Panc1 (cell line): ENCODE data around the gene LTF. TPM values are rescaled to one million over a fixed set of nuclear protein-coding genes. Genes with fewer than 3 reads are reported as not detected.

Experiments
- total RNA-seq: library from RNA; stranded (reverse); gene quantifications from one replicate; pipeline ENCODE4 v1.2.1, GENCODE V29; 2021; ENCODE audit not compliant: unreplicated experiment

Gene LTF
- total RNA-seq, 1 experiment from 2014 or later: not detected

Other genes with a start within 250 kb of the LTF start
- not detected for gene CCR3, start 222.4 kb downstream of the LTF start, total RNA-seq
- gene CCR2, start 110.8 kb downstream of the LTF start, total RNA-seq: not detected
- not detected for gene CCR5, start 94.0 kb downstream of the LTF start, total RNA-seq
- gene CCRL2, start 57.6 kb downstream of the LTF start, total RNA-seq: not detected
- gene RTP3, start 33.1 kb upstream of the LTF start, total RNA-seq: not detected
- gene LRRC2, start 101.4 kb upstream of the LTF start, total RNA-seq: not detected
- gene FAM240A, start 147.6 kb upstream of the LTF start, total RNA-seq: not detected
- 2.7 TPM for gene ALS2CL, start 228.8 kb upstream of the LTF start, total RNA-seq
- 1.1 TPM for gene TMIE, start 236.5 kb upstream of the LTF start, total RNA-seq